Fibroblast of lung (primary cell): ENCODE data around the gene STXBP4.

Source experiments
- CTCF ChIP-seq, 2 donors: IDR thresholded peaks in 1 of 2; conservative IDR thresholded peaks in 1 of 2; 1 replicate in 1 of 2; 2 replicates in 1 of 2; pipeline ENCODE4 v1.5.1; 2011 to 2012; ENCODE audit warnings: low read length in 2 of 2, control low read depth in 1 of 2, inconsistent platforms in 1 of 2, low read depth in 1 of 2, mild to moderate bottlenecking in 1 of 2
- EZH2 ChIP-seq: IDR thresholded peaks from 2 replicates; pipeline ENCODE4 v1.5.1; 2012; ENCODE audit warnings: low read length, control low read depth, mild to moderate bottlenecking; ENCODE audit errors: missing control alignments

DNA sequence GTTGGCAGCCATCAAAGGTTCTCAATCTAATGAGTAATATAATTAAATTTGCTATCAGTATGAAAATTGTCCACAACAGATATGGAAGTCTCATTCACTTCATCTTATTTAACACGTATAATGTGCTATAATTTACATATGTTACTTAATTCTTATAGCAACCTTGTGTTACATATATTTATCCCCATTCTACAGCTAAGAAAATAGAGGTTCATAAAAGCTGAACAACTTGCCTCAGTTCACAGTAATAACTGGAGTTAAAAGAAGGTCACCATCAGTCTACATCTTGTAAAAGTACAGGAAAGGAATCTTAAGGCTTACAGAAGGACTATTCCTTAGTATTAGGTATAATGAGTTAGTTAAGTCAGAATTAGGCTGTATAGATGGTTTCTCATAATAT lies 27.9 kb downstream of the STXBP4 start:
- TF ChIP-seq EZH2: no peak
- TF ChIP-seq CTCF (conservative IDR thresholded peaks at IDR 0.05 in 1 of 2, IDR thresholded peaks at IDR 0.05 in 1 of 2; ENCODE audit: low read depth in 1 of 2, low read length in 2 of 2): no peak
